Measurements from ENCODE around the gene PPP3R1.

Gene PPP3R1

GRCh38 chr2:68185541-68186164, 66.7 kb downstream of the PPP3R1 start:
- H4K8ac ChIP-seq (ENCODE audit: low read depth, low read length) = no peak overlapping the region

DNA sequence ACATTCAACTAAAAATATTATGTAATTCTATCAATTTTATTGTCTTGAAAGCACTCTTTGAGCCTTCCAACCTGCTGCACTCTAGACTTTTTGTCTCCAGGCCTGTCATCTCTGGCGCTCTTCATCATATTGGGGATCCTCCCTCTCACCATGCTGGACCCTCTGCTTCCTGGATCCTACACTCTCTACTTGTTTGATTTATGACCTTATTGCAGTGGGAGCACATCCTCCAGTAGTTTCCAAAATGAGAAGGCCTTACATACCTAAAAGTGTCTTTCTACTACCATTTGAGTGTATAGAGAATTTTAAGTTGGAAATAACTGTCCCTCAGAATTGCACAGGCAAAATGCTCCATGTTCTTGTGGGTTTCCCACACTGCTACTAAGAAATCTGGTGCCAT, 69.4 kb downstream of the PPP3R1 start:
- Histone ChIP-seq H3K23ac (ENCODE audit: low read length) (no peak overlapping the region), H3K4ac (ENCODE audit: low read depth, low read length) (no peak overlapping the region), H4K8ac (ENCODE audit: low read depth, low read length) (no peak overlapping the region), H3K79me2 (ENCODE audit: control insufficient read depth, insufficient read depth, low read length, poor library complexity) (no peaks in the 10 kb centered on the region), H3K36me3 (ENCODE audit: control insufficient read depth in 1 of 2, insufficient read depth in 2 of 2, low read length in 2 of 2) (peaks cover 0 to 10% of the 10 kb centered on the region in 2 experiments), H3K27ac (ENCODE audit: low read depth, low read length) (no peak overlapping the region), H3K4me3 (ENCODE audit: low read depth, low read length) (no peak overlapping the region), H3K27me3 (ENCODE audit: insufficient read depth, low read length) (no peaks in the 10 kb centered on the region), H3K79me1 (ENCODE audit: low read length) (no peaks in the 10 kb centered on the region), H3K18ac (ENCODE audit: low read length) (no peak overlapping the region), H2AK5ac (ENCODE audit: low read length) (no peak overlapping the region), H2BK12ac (ENCODE audit: low read length) (no peak overlapping the region), H2BK120ac (ENCODE audit: insufficient read depth, low read length, poor library complexity) (no peak overlapping the region), H3K9ac (ENCODE audit: low read length) (no peak overlapping the region), H2BK5ac (ENCODE audit: low read depth, low read length, poor library complexity) (no peak overlapping the region), H4K12ac (ENCODE audit: low read depth, low read length) (no peak overlapping the region), H2AFZ (ENCODE audit: insufficient read depth, low read length, poor library complexity) (no peak overlapping the region), H4K91ac (ENCODE audit: low read depth, low read length) (no peak overlapping the region), H3K14ac (ENCODE audit: low read length) (no peak overlapping the region), H3K4me1 (ENCODE audit: control insufficient read depth in 1 of 2, insufficient read depth in 2 of 2, low read length in 2 of 2) (no peaks in the 10 kb centered on the region), H3K9me3 (ENCODE audit: insufficient read depth, low read depth, low read length) (no peaks in the 10 kb centered on the region), H3K4me2 (ENCODE audit: low read length) (no peak overlapping the region)
- DNase-seq = no peak
- no CpG with 5 or more reads among the region's 1 CpG for WGBS (ENCODE audit: extremely low coverage, insufficient coverage, insufficient read length)

More at GRCh38 chr2:68185541-68186164, 66.7 kb downstream of the PPP3R1 start:
- Histone ChIP-seq H3K27ac (ENCODE audit: low read depth, low read length) (no peak overlapping the region), H3K79me1 (ENCODE audit: low read length) (no peaks in the 10 kb centered on the region), H3K4ac (ENCODE audit: low read depth, low read length) (no peak overlapping the region), H3K36me3 (ENCODE audit: control insufficient read depth in 1 of 2, insufficient read depth in 2 of 2, low read length in 2 of 2) (peaks cover 0 to 8% of the 10 kb centered on the region in 2 experiments), H3K18ac (ENCODE audit: low read length) (no peak overlapping the region), H2BK12ac (ENCODE audit: low read length) (no peak overlapping the region), H3K27me3 (ENCODE audit: insufficient read depth, low read length) (no peaks in the 10 kb centered on the region), H4K12ac (ENCODE audit: low read depth, low read length) (no peak overlapping the region), H3K9me3 (ENCODE audit: insufficient read depth, low read depth, low read length) (no peaks in the 10 kb centered on the region), H2BK120ac (ENCODE audit: insufficient read depth, low read length, poor library complexity) (no peak overlapping the region), H2BK5ac (ENCODE audit: low read depth, low read length, poor library complexity) (no peak overlapping the region), H3K4me2 (ENCODE audit: low read length) (no peak overlapping the region), H3K14ac (ENCODE audit: low read length) (no peak overlapping the region), H2AFZ (ENCODE audit: insufficient read depth, low read length, poor library complexity) (no peak overlapping the region), H3K9ac (ENCODE audit: low read length) (no peak overlapping the region), H4K91ac (ENCODE audit: low read depth, low read length) (no peak overlapping the region), H3K4me1 (ENCODE audit: control insufficient read depth in 1 of 2, insufficient read depth in 2 of 2, low read length in 2 of 2) (no peaks in the 10 kb centered on the region), H3K23ac (ENCODE audit: low read length) (no peak overlapping the region), H2AK5ac (ENCODE audit: low read length) (no peak overlapping the region), H3K79me2 (ENCODE audit: control insufficient read depth, insufficient read depth, low read length, poor library complexity) (no peaks in the 10 kb centered on the region), H3K4me3 (ENCODE audit: low read depth, low read length) (no peak overlapping the region)
- DNase-seq = peak; percentile 62 to 76
- no CpG with 5 or more reads among the region's 5 CpGs for WGBS (ENCODE audit: extremely low coverage, insufficient coverage, insufficient read length)

- no peak for DNase-seq
- H2BK12ac ChIP-seq (ENCODE audit: low read length) = no peak overlapping the region
- H3K27ac ChIP-seq (ENCODE audit: low read depth, low read length) = no peak overlapping the region
- no peak overlapping the region for H3K4me3 ChIP-seq (ENCODE audit: low read depth, low read length)
- H3K9ac ChIP-seq (ENCODE audit: low read length) = no peak overlapping the region
- no peak overlapping the region for H2BK120ac ChIP-seq (ENCODE audit: insufficient read depth, low read length, poor library complexity)
- no peak overlapping the region for H4K12ac ChIP-seq (ENCODE audit: low read depth, low read length)
- no peak overlapping the region for H3K23ac ChIP-seq (ENCODE audit: low read length)
- no peaks in the 10 kb centered on the region for H3K79me2 ChIP-seq (ENCODE audit: control insufficient read depth, insufficient read depth, low read length, poor library complexity)
- H3K9me3 ChIP-seq (ENCODE audit: insufficient read depth, low read depth, low read length) = no peaks in the 10 kb centered on the region
- H2AK5ac ChIP-seq (ENCODE audit: low read length) = no peak overlapping the region
- peaks cover 6 to 13% of the 10 kb centered on the region in 2 experiments for H3K36me3 ChIP-seq (ENCODE audit: control insufficient read depth in 1 of 2, insufficient read depth in 2 of 2, low read length in 2 of 2)
- no peak overlapping the region for H4K91ac ChIP-seq (ENCODE audit: low read depth, low read length)
- H3K27me3 ChIP-seq (ENCODE audit: insufficient read depth, low read length) = no peaks in the 10 kb centered on the region
- no peak overlapping the region for H3K14ac ChIP-seq (ENCODE audit: low read length)
- H2AFZ ChIP-seq (ENCODE audit: insufficient read depth, low read length, poor library complexity) = no peak overlapping the region
- no peaks in the 10 kb centered on the region for H3K79me1 ChIP-seq (ENCODE audit: low read length)
- no peak overlapping the region for H3K18ac ChIP-seq (ENCODE audit: low read length)
- H3K4me1 ChIP-seq (ENCODE audit: control insufficient read depth in 1 of 2, insufficient read depth in 2 of 2, low read length in 2 of 2) = no peaks in the 10 kb centered on the region
- no peak overlapping the region for H3K4me2 ChIP-seq (ENCODE audit: low read length)
- H4K8ac ChIP-seq (ENCODE audit: low read depth, low read length) = no peak overlapping the region
- no peak overlapping the region for H3K4ac ChIP-seq (ENCODE audit: low read depth, low read length)
- H2BK5ac ChIP-seq (ENCODE audit: low read depth, low read length, poor library complexity) = no peak overlapping the region
- no CpG with 5 or more reads among the region's 4 CpGs for WGBS (ENCODE audit: extremely low coverage, insufficient coverage, insufficient read length)
Measured at GRCh38 chr2:68178954-68179627, 73.2 kb downstream of the PPP3R1 start.

DNA sequence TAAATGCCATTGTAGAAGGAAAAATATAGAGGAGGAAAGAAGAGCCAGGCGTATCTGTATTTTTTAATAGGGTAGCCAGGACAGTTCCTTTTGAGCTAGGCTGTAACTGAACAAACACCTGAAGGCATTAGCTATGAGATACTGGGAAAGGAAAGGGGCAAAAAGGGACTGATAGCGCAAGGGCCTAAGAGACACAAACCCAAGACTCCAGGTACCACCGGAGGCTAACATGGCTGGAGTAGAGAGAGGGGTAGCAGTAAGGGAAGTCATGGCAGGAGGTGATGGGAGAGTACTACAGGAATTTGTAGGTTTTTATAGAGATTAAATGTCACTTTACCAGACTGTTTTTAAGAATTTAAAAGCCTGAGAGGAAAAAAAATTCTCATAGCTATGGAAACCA, 73.9 kb downstream of the PPP3R1 start:
- Histone ChIP-seq H3K36me3 (ENCODE audit: control insufficient read depth in 1 of 2, insufficient read depth in 2 of 2, low read length in 2 of 2) (peaks cover 8 to 13% of the 10 kb centered on the region in 2 experiments), H3K23ac (ENCODE audit: low read length) (no peak overlapping the region), H3K14ac (ENCODE audit: low read length) (no peak overlapping the region), H3K27me3 (ENCODE audit: insufficient read depth, low read length) (no peaks in the 10 kb centered on the region), H2BK120ac (ENCODE audit: insufficient read depth, low read length, poor library complexity) (no peak overlapping the region), H3K4me3 (ENCODE audit: low read depth, low read length) (no peak overlapping the region), H4K12ac (ENCODE audit: low read depth, low read length) (no peak overlapping the region), H2AK5ac (ENCODE audit: low read length) (no peak overlapping the region), H3K18ac (ENCODE audit: low read length) (no peak overlapping the region), H3K9me3 (ENCODE audit: insufficient read depth, low read depth, low read length) (no peaks in the 10 kb centered on the region), H2AFZ (ENCODE audit: insufficient read depth, low read length, poor library complexity) (no peak overlapping the region), H3K4me2 (ENCODE audit: low read length) (no peak overlapping the region), H3K27ac (ENCODE audit: low read depth, low read length) (no peak overlapping the region), H4K91ac (ENCODE audit: low read depth, low read length) (no peak overlapping the region), H4K8ac (ENCODE audit: low read depth, low read length) (no peak overlapping the region), H3K4me1 (ENCODE audit: control insufficient read depth in 1 of 2, insufficient read depth in 2 of 2, low read length in 2 of 2) (no peaks in the 10 kb centered on the region), H2BK12ac (ENCODE audit: low read length) (no peak overlapping the region), H3K79me2 (ENCODE audit: control insufficient read depth, insufficient read depth, low read length, poor library complexity) (no peaks in the 10 kb centered on the region), H3K4ac (ENCODE audit: low read depth, low read length) (no peak overlapping the region), H3K9ac (ENCODE audit: low read length) (no peak overlapping the region), H3K79me1 (ENCODE audit: low read length) (no peaks in the 10 kb centered on the region), H2BK5ac (ENCODE audit: low read depth, low read length, poor library complexity) (no peak overlapping the region)
- DNase-seq = no peak
- no CpG with 5 or more reads among the region's 3 CpGs for WGBS (ENCODE audit: extremely low coverage, insufficient coverage, insufficient read length)

Data from trophoblast cell (in vitro differentiated cells and primary cell).